HG03175 (cell line): ENCODE results near the gene TJP2.
"Not testable (repeated sequence)": the region's sequence is repeated elsewhere in the genome, so short reads cannot be mapped to it uniquely, and the experiment has no call there.

ENCODE experiments used
- ATAC-seq: cut with Tn5 transposase; IDR thresholded peaks from one replicate; pipeline ENCODE4 v1.9.1; 2021; ENCODE audit warnings: mild to moderate bottlenecking, moderate library complexity; ENCODE audit not compliant: unreplicated experiment

The TJP2 gene

GRCh38 chr9:69157751-69158466 lies 16.2 kb upstream of the TJP2 start:
- no peak for ATAC-seq

- ATAC-seq: no peak
These were observed 15.6 kb upstream of the TJP2 start for GRCh38 chr9:69158471-69158870.

DNA sequence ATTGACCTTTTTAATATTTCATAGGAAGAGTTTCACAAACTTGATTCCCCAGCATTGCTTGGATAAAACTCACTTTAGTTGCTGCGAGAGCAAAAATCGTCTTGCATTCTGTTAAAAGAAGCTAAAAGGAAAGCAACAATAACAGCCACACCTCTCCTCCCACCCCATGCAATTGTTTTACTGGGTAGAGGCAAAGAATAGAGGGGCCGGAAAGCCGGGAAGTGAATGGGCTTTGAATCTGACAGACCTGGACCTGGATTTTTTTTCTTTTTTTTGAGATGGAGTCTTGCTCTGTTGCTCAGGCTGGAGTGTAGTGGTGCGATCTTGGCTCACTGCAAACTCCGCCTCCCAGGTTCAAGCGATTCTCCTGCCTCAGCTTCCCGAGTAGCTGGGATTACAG lies 9.5 kb upstream of the TJP2 start:
- not testable (repeated sequence) for ATAC-seq

GRCh38 chr9:69165581-69165980 lies 8.5 kb upstream of the TJP2 start:
- no peak for ATAC-seq

- ATAC-seq: peak; percentile 55
These were observed 5.3 kb upstream of the TJP2 start for GRCh38 chr9:69168709-69169217.

GRCh38 chr9:69170231-69170630 lies 3.8 kb upstream of the TJP2 start:
- no peak for ATAC-seq

- ATAC-seq: no peak
These were observed 3.0 kb upstream of the TJP2 start for GRCh38 chr9:69171049-69171448.

- ATAC-seq: no peak
These were observed 2.6 kb upstream of the TJP2 start for GRCh38 chr9:69171517-69171916.

GRCh38 chr9:69172895-69173294 lies 1.2 kb upstream of the TJP2 start:
- ATAC-seq: no peak

GRCh38 chr9:69173497-69173890 lies 583 bp upstream of the TJP2 start:
- ATAC-seq: no peak

GRCh38 chr9:69174616-69175463 lies 763 bp downstream of the TJP2 start:
- ATAC-seq: peak; percentile 45

DNA sequence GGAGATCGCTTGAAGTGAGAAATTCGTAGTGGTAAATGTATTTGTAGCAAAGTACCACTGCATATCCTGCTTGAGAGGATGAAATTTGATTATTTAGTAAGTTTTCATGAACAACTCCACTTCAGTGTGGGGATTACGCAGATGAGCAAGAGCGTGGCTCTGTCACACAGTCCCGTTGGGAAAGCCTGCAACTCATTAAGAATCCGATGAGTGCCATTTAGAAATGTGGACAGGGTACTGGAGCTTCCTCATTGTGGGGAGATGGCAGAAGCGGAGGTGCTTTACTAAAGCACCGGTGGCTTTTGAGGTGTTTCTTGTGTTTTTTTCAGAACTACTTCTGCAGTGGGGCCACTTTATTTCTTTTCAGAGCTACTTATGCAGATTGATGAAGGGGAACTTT lies 1.4 kb downstream of the TJP2 start:
- ATAC-seq: peak; percentile 15

GRCh38 chr9:69176471-69177171 lies 2.5 kb downstream of the TJP2 start:
- no peak for ATAC-seq

DNA sequence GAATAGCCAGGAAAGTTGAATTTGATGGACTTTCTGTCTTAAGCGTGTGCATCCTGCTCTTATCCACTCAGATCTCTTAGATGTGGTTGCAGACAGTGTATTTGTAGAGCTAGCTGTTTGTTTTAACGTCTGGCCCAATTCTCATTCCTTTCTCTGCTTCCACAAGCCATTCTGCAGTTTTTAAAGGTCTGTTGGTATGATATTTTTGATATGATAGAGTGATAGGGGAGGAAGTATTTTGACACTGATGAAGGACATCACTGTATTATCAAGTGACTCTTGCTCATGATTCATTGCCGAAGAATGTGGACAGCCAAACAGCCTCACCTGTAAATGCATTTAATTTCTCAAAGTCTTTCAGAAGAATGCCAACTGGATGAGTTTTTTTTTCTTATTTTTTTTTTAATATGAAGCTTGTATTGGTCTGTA lies 4.5 kb downstream of the TJP2 start:
- no peak for ATAC-seq

DNA sequence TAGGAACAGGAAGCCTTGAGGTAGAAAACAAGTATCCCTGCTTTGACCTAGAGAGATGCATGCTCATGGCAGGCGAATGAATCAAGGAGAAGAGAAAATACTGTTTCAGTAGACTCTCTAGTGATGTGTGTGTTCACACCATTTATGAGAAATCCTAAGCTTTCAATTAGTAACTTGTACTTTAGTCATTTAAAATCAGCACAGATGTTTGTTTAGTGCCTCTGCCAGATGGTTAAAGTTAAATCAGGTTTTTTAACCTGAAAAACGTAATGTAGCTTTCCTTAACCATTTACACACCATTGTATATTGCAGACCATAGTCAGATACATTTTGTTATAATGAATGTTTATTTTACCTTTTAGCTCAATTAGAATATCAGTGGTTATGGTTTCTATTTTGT lies 5.0 kb downstream of the TJP2 start:
- no peak for ATAC-seq

DNA sequence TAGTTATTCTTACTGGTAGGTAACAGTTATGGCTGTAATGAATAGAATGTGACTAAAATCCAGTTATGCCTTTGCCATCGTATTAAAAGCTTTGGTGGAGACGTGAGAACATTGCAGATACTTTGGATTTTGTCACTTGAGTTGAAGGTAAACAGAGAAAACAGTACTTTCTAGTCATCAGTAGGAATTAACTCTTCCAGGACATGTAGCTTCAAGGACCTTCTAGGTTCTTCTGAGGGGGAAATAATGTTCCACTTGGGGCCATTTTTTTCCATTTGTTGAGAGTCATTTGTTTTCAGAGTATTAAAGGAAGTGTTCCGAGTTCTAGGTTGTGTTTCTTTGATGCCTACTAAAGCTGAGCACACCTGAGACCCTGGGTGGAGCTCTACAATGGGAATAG lies 6.1 kb downstream of the TJP2 start:
- ATAC-seq: no peak

DNA sequence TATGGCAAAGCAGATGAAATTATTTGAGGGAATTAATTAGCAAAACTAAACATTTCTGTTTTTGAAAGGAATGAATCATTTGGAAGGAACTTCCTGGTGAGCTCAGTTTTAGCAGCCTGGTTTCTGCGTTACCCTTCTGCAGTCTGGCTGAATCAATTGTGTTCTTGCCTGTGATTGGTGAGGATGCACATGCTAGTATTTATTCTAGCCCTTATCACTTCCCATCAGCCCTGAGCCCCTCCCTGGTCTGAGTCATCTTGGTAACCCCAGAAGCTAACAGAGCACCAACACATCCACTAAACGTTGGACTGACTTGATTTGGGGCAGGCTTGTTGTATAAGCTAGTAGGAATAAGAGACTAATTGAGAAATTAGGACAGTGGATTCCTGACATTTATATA lies 6.6 kb downstream of the TJP2 start:
- no peak for ATAC-seq

DNA sequence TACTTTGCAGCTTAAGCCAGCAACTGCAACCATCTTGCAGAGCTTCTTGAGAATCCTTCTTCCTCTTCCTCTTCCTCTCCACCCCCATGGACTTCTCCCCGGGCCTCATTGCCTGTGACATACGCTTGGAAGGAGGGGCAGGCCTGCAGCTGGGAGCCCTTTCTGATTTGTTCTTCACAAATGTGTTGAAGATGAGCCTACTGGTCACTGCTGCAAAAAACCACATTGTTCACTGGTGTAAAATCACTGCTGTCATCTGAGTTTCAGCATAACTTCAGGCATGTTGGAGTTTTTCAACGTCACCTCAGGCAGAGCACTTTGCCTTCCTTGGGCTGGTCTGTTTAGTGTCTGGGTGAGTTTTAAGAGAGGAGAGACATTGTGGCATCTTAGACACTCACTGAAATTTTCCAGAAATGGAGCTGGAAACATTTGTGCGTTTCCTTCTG lies 7.9 kb downstream of the TJP2 start:
- ATAC-seq: no peak

DNA sequence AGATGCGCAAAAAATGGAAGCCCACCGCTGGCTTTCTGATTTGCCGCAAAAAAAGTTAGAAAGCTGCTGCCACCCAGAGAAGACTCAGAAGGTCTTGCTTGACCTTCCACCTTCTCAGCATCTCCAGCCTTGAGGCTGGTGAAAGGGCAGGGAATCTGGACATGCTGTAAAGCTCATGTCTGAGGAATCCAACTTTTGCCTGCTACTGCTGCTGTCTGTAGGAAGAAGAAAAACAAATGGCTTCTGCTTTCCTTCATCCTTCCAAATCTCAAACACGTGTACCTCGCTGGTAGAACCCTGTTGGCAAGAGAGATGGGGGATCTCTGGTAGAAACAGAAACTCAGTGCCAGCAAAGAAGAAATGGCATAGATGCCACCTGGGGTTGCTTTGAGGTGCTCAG lies 10.2 kb downstream of the TJP2 start:
- ATAC-seq: no peak

DNA sequence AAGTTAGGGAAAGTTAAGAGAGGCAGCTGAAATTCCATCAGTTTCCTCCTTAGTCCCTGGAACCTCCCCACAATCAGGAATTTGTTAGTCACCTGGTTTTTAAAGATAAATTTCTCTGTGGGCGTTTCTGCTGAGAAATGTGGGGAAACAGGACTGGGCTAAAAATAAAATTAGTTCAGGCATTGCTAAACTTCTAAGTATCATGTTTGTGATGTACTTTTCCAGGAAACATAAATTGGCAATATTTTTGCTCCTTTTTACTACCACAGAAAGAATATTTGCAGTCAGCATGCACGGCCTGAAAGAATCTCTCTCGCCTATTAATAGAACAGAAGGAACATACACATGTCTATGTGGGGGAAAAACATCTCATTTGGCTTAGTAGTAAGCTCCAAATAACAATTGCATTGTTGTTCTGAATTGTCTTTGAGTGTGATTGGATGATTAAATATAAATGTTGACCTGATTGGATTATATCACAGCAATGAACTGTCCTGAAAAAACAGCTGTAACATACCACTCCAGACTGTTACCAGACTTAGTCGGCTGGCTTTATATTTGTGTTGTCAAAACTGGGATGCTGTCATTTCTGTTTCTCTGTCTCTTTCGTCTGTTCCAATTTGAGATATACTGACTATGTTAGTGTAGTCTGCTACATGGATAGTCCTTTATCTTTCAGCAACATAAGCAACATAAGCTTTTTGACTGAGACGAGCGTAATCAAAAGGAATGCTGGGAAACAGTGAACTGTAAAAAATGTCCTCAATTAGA lies 12.9 kb downstream of the TJP2 start:
- no peak for ATAC-seq

GRCh38 chr9:69188975-69189374 lies 14.9 kb downstream of the TJP2 start:
- no peak for ATAC-seq
